GM23248 (cell line): ENCODE measurements around the gene RNF39. TPM values are rescaled to one million over a fixed set of nuclear protein-coding genes. Genes with fewer than 3 reads are reported as not detected.
A peak's percentile ranks its signal among the peaks of the same experiment; 100 is the strongest.
"Not testable (repeated sequence)": the region's sequence is repeated elsewhere in the genome, so short reads cannot be mapped to it uniquely, and the experiment has no call there.

Experiments
- DNase-seq: peaks from one replicate; pipeline ENCODE4 v3.0.0-alpha.2; 2015
- H2AFZ ChIP-seq: fragments of 200-600 bp; sonication (generic); 2 replicates; pipeline ENCODE4 v1.6.1; 2016; ENCODE audit warnings: antibody characterized with exemption
- H3F3A ChIP-seq: fragments of 200-600 bp; sonication (generic); 2 replicates; pipeline ENCODE4 v1.6.1; 2016; ENCODE audit warnings: mild to moderate bottlenecking, antibody characterized with exemption, mixed run types; ENCODE audit not compliant: insufficient read depth
- H3K27ac ChIP-seq: fragments of 200-600 bp; sonication (generic); 2 replicates; pipeline ENCODE4 v1.5.1; 2016; ENCODE audit warnings: mild to moderate bottlenecking
- H3K27me3 ChIP-seq: fragments of 200-600 bp; sonication (generic); replicated peaks from 2 replicates; pipeline ENCODE4 v1.6.1; 2016; ENCODE audit warnings: mild to moderate bottlenecking; ENCODE audit not compliant: insufficient read depth
- H3K36me3 ChIP-seq: fragments of 200-600 bp; sonication (generic); 2 replicates; pipeline ENCODE4 v1.6.1; 2016; ENCODE audit warnings: low read depth, mild to moderate bottlenecking
- H3K4me1 ChIP-seq: fragments of 200-600 bp; sonication (generic); 2 replicates; pipeline ENCODE4 v1.6.1; 2016; ENCODE audit warnings: mild to moderate bottlenecking; ENCODE audit not compliant: insufficient read depth
- H3K4me2 ChIP-seq: fragments of 200-600 bp; sonication (generic); one replicate; pipeline ENCODE4 v1.6.1; 2016; ENCODE audit warnings: mild to moderate bottlenecking; ENCODE audit not compliant: unreplicated experiment
- H3K4me3 ChIP-seq: fragments of 200-600 bp; sonication (generic); 2 replicates; pipeline ENCODE4 v1.5.1; 2016; ENCODE audit warnings: mild to moderate bottlenecking
- H3K79me2 ChIP-seq: fragments of 200-600 bp; sonication (generic); 2 replicates; pipeline ENCODE4 v1.6.1; 2016; ENCODE audit warnings: mild to moderate bottlenecking; ENCODE audit not compliant: insufficient read depth
- H3K9ac ChIP-seq: fragments of 200-600 bp; sonication (generic); 2 replicates; pipeline ENCODE4 v1.6.1; 2016; ENCODE audit warnings: mild to moderate bottlenecking
- H3K9me2 ChIP-seq: fragments of 200-600 bp; sonication (generic); 2 replicates; pipeline ENCODE4 v1.6.1; 2016; ENCODE audit warnings: mixed run types, mild to moderate bottlenecking, moderate library complexity; ENCODE audit not compliant: insufficient read depth
- H3K9me3 ChIP-seq: fragments of 200-600 bp; sonication (generic); one replicate; pipeline ENCODE4 v1.6.1; 2017; ENCODE audit warnings: low read depth
- H4K20me1 ChIP-seq: fragments of 200-600 bp; sonication (generic); 2 replicates; pipeline ENCODE4 v1.6.0; 2016; ENCODE audit not compliant: insufficient read depth
- EZH2 ChIP-seq: fragments of 200-600 bp; sonication (generic); IDR thresholded peaks from 2 replicates; pipeline ENCODE4 v1.6.1; 2018; ENCODE audit warnings: antibody characterized with exemption, mild to moderate bottlenecking; ENCODE audit not compliant: insufficient read depth, poor library complexity, severe bottlenecking
- EZH2phosphoT487 ChIP-seq: fragments of 200-600 bp; sonication (generic); IDR thresholded peaks from 2 replicates; pipeline ENCODE4 v1.6.1; 2018; ENCODE audit warnings: antibody characterized with exemption, moderate library complexity, mild to moderate bottlenecking, low read depth; ENCODE audit not compliant: insufficient read depth
- WGBS, 2 experiments: methylation state at CpG; one replicate each; pipeline ENCODE4 v1.1.6; 2015 to 2017; ENCODE audit warnings: low lambda C conversion rate in 2 of 2, low coverage in 1 of 2; ENCODE audit errors: missing lambda C conversion rate in 2 of 2; 5-methylcytosine and 5-hydroxymethylcytosine counted together
- in situ Hi-C: fragments of 300-500 bp; cut with MboI; formaldehyde crosslinking; loops from 2 replicates; pipeline ENCODE4 v1.15.0; 2020
- polyA plus RNA-seq: library from polyadenylated mRNA; unstranded; fragments of >200 nt; fragmentation: Nextera tagmentation; extraction: Ambion mirVana; gene quantifications from 2 replicates; pipeline ENCODE4 v1.2.1, GENCODE V29; 2016
- total RNA-seq: library from RNA; depleted of rRNA; stranded (reverse); fragments of >200 nt; shearing (Covaris generic); gene quantifications from 2 replicates; pipeline ENCODE4 v1.2.3, GENCODE V29; 2014; rRNA removed

Gene RNF39
- total RNA-seq (not detected in 2 replicates), polyA plus RNA-seq (0.21 and 0.30 TPM in 2 replicates)

GRCh38 chr6:30075094-30075789 lies at the start of gene RNF39:
RNF39 (minus strand) TSS chr6:30075769; CDS start chr6:30075585, 184 bp downstream.
- no peaks in the 10 kb centered on the region for H3K4me1 ChIP-seq
- no peaks in the 10 kb centered on the region for H3F3A ChIP-seq
- H3K4me3 ChIP-seq: peak within 1 kb of the TSS; percentile 51
- H3K9me3 ChIP-seq: no peaks in the 10 kb centered on the region
- H3K36me3 ChIP-seq: no peaks in the 10 kb centered on the region
- no peaks in the 10 kb centered on the region for H3K79me2 ChIP-seq
- H3K9me2 ChIP-seq: no peaks in the 10 kb centered on the region
- H2AFZ ChIP-seq: peak within 1 kb of the TSS; percentile 41
- no peak for DNase-seq
- H3K27me3 ChIP-seq: peaks cover 81% of the 10 kb centered on the region
- in situ Hi-C loops: no loop called here
- WGBS, 2 experiments: 2 to 5% methylated on average over 60 to 64 of the region's 64 CpGs
- no peak within 1 kb of the TSS for H3K9ac ChIP-seq
- TF ChIP-seq EZH2phosphoT487: peak; percentile 72; the same call in 1 of the 2 replicates
- peak; percentile 71 for TF ChIP-seq EZH2
- H4K20me1 ChIP-seq: no peaks in the 10 kb centered on the region
- H3K4me2 ChIP-seq: peak within 1 kb of the TSS; percentile 57
- no peak within 1 kb of the TSS for H3K27ac ChIP-seq

GRCh38 chr6:30122515-30122914 lies 46.9 kb upstream of the RNF39 start:
- Histone ChIP-seq H3K4me1 (0 out of 2 replicates have a peak, but pooled peaks cover 3% of the 10 kb centered on the region), H2AFZ (no peak overlapping the region), H3F3A (no peaks in the 10 kb centered on the region), H3K79me2 (no peaks in the 10 kb centered on the region), H3K4me3 (no peak overlapping the region), H3K36me3 (no peaks in the 10 kb centered on the region), H3K27me3 (peaks cover 11% of the 10 kb centered on the region), H3K9ac (no peak overlapping the region), H3K9me3 (no peaks in the 10 kb centered on the region), H3K27ac (no peak overlapping the region), H3K4me2 (no peak overlapping the region), H4K20me1 (no peaks in the 10 kb centered on the region), H3K9me2 (no peaks in the 10 kb centered on the region)
- in situ Hi-C loops: no loop called here
- TF ChIP-seq EZH2phosphoT487: no peak
- no peak for TF ChIP-seq EZH2
- 2 to 9% methylated on average over 2 of the region's 2 CpGs for WGBS, 2 experiments
- DNase-seq: peak; percentile 43

- Histone ChIP-seq H3K9ac (no peak overlapping the region), H4K20me1 (no peaks in the 10 kb centered on the region), H3K36me3 (no peaks in the 10 kb centered on the region), H3K9me3 (no peaks in the 10 kb centered on the region), H3K4me2 (no peak overlapping the region), H3K4me1 (0 out of 2 replicates have a peak, but pooled peaks cover 3% of the 10 kb centered on the region), H2AFZ (no peak overlapping the region), H3K27me3 (peaks cover 4% of the 10 kb centered on the region; the same call in 1 of the 2 replicates), H3K4me3 (no peak overlapping the region), H3K9me2 (no peaks in the 10 kb centered on the region), H3K79me2 (no peaks in the 10 kb centered on the region), H3F3A (no peaks in the 10 kb centered on the region), H3K27ac (no peak overlapping the region)
- no peak for DNase-seq
- TF ChIP-seq EZH2phosphoT487 (no peak), EZH2 (no peak)
- WGBS, 2 experiments: 76 to 82% methylated on average over 10 of the region's 10 CpGs
- in situ Hi-C loops: no loop called here
These were observed 46.1 kb upstream of the RNF39 start for GRCh38 chr6:30121446-30122366.

- H2AFZ ChIP-seq, in situ Hi-C loops, H3K27ac ChIP-seq, H3K9me3 ChIP-seq, H3K4me2 ChIP-seq, H3F3A ChIP-seq, DNase-seq, H3K36me3 ChIP-seq, H3K27me3 ChIP-seq, H3K4me3 ChIP-seq, H3K9ac ChIP-seq, H3K4me1 ChIP-seq, H4K20me1 ChIP-seq, H3K9me2 ChIP-seq, H3K79me2 ChIP-seq: not testable (repeated sequence)
- 92 to 95% methylated on average over 5 of the region's 5 CpGs for WGBS, 2 experiments
These were observed 43.1 kb upstream of the RNF39 start for GRCh38 chr6:30118691-30119090.
